Activated T-helper 1 cell treated with anti-CD3 and anti-CD28 coated beads, Interleukin-12 subunit alpha, Interleukin-12 subunit beta, Interleukin-2, Interleukin-4 antibody, amounts not matched to agents 30 ng/mL and 10 ng/mL and 1 ng/mL, durations not matched to agents 14 hours and 24 hours and 36 hours (primary cell): ENCODE measurements around the gene XBP1. TPM values are rescaled to one million over a fixed set of nuclear protein-coding genes. Genes with fewer than 3 reads are reported as not detected.

ENCODE experiments used
- total RNA-seq: library from RNA; stranded (reverse); gene quantifications from 2 replicates; pipeline ENCODE4 v1.2.3, GENCODE V29; 2022

The XBP1 gene
- total RNA-seq, 1 donor from 2014 or later, result 177 TPM

Other genes starting within 250 kb of the XBP1 start
- 2.4 and 2.7 TPM in 2 replicates for gene TTC28, start 120.7 kb downstream of the XBP1 start, total RNA-seq
- gene CHEK2, start 58.7 kb downstream of the XBP1 start, total RNA-seq, result 31.4 and 35.0 TPM in 2 replicates
- 16.6 and 18.0 TPM in 2 replicates for gene HSCB, start 58.5 kb downstream of the XBP1 start, total RNA-seq
- 46.4 and 52.8 TPM in 2 replicates for gene CCDC117, start 27.9 kb downstream of the XBP1 start, total RNA-seq
- 1.9 and 2.1 TPM in 2 replicates for gene ZNRF3, start 83.0 kb upstream of the XBP1 start, total RNA-seq